ENCODE measurements around the gene ITPR1. TPM values are rescaled to one million over a fixed set of nuclear protein-coding genes. Genes with fewer than 3 reads are reported as not detected.

The ITPR1 gene
- total and polyA plus RNA-seq, 2 experiments from 2014 or later = 6.8 to 21.0 TPM

- no peak for TF ChIP-seq CREB1 (CRISPR knock-in tag; IDR thresholded peaks at IDR 0.05; ENCODE audit: low read depth)
- no peak for TF ChIP-seq POLR2AphosphoS5 (IDR thresholded peaks at IDR 0.05; ENCODE audit: low read depth)
- TF ChIP-seq EZH2 (IDR thresholded peaks at IDR 0.05; ENCODE audit: low read depth, unreplicated experiment) = no peak
- no peak for TF ChIP-seq NANOG (IDR thresholded peaks at IDR 0.05; ENCODE audit: borderline replicate concordance)
- no peak for TF ChIP-seq CTCF (conservative IDR thresholded peaks at IDR 0.05; ENCODE audit: low read depth in 2 of 2)
These were observed 21.8 kb downstream of the ITPR1 start (continued) for GRCh38 chr3:4514916-4515315.

GRCh38 chr3:4515916-4516579, 22.9 kb downstream of the ITPR1 start:
- peak overlapping the region; percentile 46; the same call in 1 of the 2 replicates for H3K27ac Mint-ChIP-seq
- H3K36me3 ChIP-seq (ENCODE audit: insufficient read depth) = no peaks in the 10 kb centered on the region

More at GRCh38 chr3:4515916-4516579, 22.9 kb downstream of the ITPR1 start:
- Histone ChIP-seq H3K9me2 (ENCODE audit: insufficient read depth) (no peaks in the 10 kb centered on the region), H3K27ac (ENCODE audit: low read depth) (no peak overlapping the region), H4K20me1 (replicated peaks; ENCODE audit: insufficient read depth) (no peaks in the 10 kb centered on the region), H3K4me2 (0 out of 2 replicates have a peak overlapping the region, but pooled peaks have one; percentile 19), H3K27me3 (ENCODE audit: insufficient read depth) (no peaks in the 10 kb centered on the region), H3K79me2 (replicated peaks; ENCODE audit: insufficient read depth) (no peaks in the 10 kb centered on the region), H3F3A (replicated peaks; ENCODE audit: low read depth) (no peaks in the 10 kb centered on the region), H3K4me1 (ENCODE audit: insufficient read depth) (peaks cover 29% of the 10 kb centered on the region), H2AFZ (no peak overlapping the region), H3K4me3 (no peak overlapping the region)
- ATAC-seq (no peak), DNase-seq (ENCODE audit: low spot score) (no peak)
- Mint-ChIP-seq H3K27me3 (ENCODE audit: insufficient read depth, low read depth, poor library complexity) (peaks cover 1% of the 10 kb centered on the region), H3K36me3 (ENCODE audit: low read depth) (no peaks in the 10 kb centered on the region), H3K9me3 (no peaks in the 10 kb centered on the region), H3K4me1 (peaks cover 31% of the 10 kb centered on the region), H3K4me3 (no peak overlapping the region)
- TF ChIP-seq EZH2phosphoT487 (IDR thresholded peaks at IDR 0.05; ENCODE audit: unreplicated experiment) = no peak
- no peak for TF ChIP-seq ZNF462 (CRISPR knock-in tag; IDR thresholded peaks at IDR 0.05)
- TF ChIP-seq NANOG (IDR thresholded peaks at IDR 0.05; ENCODE audit: borderline replicate concordance) = no peak
- TF ChIP-seq JUNB (IDR thresholded peaks at IDR 0.05; ENCODE audit: unreplicated experiment) = no peak
- TF ChIP-seq ETS1 (IDR thresholded peaks at IDR 0.05) = no peak
- TF ChIP-seq ZNF114 (CRISPR knock-in tag; IDR thresholded peaks at IDR 0.05) = no peak
- TF ChIP-seq CTCF (conservative IDR thresholded peaks at IDR 0.05; ENCODE audit: low read depth in 2 of 2) = no peak
- TF ChIP-seq POLR2AphosphoS5 (IDR thresholded peaks at IDR 0.05; ENCODE audit: low read depth) = no peak

Measured in GM23338 (cell line).